GM19193 (cell line): ENCODE data around the gene OXTR.

Experiments
- POLR2A ChIP-seq: IDR thresholded peaks from 4 replicates; pipeline ENCODE4 v1.6.1; 2011; ENCODE audit not compliant: insufficient read depth, insufficient read length; ENCODE audit errors: extremely low read depth

The OXTR gene

DNA sequence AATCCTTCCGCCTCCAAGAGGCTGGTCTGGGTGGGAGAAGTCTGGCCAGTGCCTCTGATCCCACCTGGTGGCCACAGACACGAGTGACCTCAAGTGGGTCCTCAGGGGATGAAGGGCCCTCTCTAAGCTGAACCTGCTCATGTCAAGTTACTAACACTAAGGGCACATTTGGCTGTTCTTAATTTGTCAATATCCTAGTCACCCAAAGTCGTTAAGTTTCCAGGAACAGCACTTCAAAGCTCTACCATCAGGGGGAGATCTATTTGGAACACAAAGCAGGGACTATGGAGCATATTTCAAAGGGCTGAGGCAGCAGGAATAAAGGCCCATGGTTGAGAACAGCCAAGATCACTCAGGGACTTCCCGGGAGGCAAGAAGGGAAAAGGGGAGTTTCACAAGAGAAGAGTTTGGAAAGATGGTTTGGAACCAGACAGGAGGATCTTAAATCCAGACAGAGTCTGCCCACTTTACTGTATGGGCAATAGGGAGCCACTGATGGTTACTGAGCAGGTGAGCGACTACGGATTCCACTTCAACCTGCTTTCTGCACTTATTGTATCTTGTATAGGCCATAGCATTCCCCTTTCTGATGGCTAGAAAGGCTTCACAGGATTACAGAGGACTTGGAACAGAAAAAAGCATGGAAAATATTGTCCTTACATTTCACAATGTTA is 13.7 kb downstream of the OXTR start:
- no peak for TF ChIP-seq POLR2A

DNA sequence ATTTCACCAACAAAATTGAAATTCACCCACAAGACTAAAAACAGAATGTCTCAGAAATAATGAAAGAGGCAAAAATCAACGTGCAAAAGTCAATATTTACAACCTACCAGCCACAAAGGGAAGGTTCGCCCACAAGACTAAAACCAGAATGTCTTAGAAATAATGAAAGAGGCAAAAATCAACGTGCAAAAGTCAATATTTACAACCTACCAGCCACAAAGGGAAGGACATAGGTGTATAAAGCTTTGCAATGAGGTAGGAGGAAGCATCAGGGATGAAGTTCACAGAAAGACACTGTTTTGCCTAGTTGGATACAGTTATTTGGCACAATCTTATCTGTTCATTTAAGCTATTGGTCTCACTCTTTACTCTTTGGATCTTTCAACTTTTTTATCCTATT is 14.3 kb downstream of the OXTR start:
- TF ChIP-seq POLR2A, result no peak

DNA sequence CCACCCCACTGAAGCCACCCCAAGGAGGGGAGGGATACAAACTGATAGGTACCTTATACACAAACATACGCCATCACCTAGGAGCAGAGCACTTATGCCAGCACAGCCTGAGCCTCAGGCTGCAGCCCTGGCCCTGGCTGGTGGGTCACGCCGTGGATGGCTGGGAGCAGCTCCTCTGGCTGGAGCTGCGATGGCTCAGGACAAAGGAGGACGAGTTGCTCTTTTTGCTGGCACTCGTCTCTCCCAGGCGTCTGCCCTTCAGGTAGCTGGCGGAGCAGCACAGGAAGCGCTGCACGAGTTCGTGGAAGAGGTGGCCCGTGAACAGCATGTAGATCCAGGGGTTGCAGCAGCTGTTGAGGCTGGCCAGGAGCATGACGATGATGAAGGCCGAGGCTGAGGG is 16.6 kb downstream of the OXTR start:
- TF ChIP-seq POLR2A, result no peak

DNA sequence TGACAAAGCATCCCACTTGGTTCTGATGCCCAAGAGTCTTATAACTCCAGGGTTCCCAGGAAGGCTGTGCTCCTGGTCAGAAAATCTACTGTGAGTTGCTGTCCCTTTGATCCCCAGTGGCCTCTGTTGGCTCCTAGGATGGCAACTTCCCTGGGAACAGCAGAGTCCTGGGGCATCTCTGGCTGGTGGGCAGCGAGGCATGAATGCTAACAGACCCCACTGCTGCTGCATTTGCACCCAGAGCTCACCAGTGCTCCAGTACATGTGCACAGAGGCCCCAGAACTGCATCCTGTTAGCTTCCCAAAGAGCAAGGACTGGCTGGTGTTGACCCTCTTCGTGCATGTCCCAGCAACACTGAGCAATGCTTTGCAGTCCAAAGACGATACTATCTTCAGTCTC is 20.1 kb downstream of the OXTR start:
- TF ChIP-seq POLR2A, result no peak

DNA sequence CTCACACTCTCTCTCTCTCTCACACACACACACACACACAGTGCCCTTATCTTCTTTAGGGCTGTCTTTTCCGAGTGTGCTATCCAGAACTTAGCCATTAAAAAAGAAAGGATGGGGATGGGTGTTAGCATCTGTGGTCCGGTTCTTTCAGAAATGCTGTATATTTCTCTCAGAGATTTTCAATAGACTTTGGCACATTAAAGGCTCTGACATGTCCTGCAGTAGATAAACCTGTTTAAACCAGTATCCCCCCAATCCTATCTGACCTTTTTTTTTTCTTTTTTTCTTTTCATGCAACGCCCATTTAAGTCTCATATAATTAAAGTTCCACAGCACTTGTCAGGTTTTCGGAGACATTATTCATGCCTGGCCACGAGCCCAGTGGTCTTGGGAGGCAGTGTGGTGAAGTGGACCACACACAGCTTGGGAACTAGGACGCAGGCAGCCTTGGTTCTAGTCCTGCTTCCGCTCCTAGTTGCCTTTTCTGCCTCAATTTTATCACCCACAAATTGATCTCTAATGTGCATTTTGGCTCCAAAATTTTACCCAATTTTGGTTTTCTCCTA is 22.6 kb downstream of the OXTR start:
- no peak for TF ChIP-seq POLR2A

DNA sequence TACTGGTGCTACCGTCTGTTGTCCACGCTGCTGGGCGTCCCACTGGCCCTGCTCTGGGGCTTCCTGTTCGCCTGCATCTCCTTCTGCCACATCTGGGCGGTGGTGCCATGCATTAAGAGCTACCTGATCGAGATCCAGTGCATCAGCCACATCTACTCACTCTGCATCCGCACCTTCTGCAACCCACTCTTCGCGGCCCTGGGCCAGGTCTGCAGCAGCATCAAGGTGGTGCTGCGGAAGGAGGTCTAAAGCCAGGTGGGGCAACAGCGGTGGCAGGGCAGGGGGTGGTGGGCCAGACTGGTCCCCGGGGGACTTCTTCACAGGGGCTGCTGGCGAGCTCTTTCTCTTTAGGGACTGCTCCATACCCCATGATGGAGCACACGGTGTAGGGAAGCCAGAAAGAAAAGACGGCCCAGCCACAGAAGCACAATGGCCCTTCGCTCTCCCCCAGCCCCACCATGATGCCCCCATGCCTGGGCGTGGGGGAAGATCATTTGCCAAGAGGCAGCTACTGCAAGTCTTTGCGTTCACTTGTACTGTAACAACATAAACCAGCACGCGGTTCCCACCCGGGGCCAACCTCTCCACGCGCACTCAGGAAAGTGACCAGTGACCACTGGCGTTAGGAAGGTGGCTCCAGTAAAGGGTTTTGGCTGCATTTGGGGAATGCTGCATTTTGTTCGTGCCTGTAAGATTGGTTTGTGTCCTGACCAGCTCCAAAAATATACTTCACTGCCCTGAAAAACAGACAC is 23.6 kb downstream of the OXTR start:
- no peak for TF ChIP-seq POLR2A

DNA sequence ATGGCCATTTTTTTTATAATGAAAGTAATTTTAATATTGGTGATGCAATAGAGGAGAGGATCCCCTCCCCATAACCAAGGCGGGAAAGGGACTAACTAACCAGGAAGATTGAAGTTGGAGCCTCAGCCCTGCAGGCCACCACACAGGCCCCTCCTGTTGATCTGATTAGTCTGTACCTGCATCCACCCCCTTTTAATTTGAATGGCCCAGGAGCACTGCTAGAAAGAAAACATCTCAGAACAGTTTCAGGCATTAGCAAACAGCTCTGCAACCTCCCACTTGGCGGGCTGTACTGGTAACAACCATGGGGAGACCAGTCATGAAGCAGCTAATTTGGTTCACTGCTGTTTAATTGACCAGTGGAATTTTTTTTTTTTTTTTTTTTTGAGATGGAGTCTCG is 25.5 kb downstream of the OXTR start:
- no peak for TF ChIP-seq POLR2A

DNA sequence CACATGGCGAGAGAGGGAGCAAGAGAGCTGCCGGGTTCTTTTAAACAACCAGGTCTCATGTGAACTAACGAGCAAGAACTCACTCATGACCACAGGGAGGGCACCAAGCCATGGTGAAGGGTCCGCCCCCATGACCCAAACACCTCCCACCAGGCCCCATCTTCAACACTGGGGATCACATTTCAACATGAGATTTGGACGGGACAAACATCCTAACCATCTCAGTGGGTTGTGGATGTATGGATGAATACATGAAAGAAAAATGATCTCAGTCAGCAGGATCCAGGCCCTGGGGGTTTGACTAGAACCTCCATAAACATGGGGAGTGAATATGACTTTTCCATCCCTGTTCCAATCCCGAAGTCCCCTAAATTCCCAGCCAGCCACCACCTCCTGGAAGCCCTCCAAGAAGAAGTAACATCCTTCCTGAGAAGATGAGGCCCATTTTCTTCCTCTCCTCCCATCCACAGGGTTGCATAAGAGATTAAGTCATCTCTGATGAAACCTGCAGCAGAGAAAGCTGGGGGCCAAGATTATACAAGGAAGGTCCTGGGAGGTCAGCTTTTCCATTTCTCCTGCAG is 26.3 kb downstream of the OXTR start:
- no peak for TF ChIP-seq POLR2A

DNA sequence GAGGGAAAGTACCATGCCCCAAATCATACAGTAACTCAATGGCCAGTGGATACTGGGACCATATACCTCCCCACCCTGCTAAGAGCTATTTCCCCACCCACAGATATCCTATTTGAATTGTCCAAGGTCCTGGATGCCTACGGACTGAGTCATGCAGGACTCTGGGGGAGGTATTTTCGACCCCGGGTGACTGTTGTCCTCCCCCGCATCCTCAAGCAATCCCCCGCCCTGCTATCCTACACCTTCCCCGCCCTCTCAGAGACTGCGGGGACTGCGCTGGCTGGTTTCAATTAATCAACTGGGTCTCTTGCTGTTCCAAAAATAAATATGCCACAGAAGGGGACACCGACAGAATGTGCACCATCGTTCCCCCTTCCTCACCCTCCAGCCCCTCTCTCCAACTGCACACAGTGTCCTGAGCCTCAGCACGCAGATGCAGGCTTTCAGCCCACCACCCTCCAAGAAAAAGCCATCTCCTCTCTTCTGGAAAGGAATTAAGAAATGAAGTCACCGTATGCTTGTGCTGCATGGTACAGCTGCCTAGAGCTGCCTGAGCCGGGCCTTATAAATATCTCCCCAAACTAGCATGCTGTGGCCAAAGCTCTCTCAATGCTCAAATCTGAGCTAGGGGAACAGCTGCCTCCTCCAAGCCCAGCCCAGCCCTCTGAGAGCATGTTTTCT is 27.7 kb downstream of the OXTR start:
- no peak for TF ChIP-seq POLR2A

DNA sequence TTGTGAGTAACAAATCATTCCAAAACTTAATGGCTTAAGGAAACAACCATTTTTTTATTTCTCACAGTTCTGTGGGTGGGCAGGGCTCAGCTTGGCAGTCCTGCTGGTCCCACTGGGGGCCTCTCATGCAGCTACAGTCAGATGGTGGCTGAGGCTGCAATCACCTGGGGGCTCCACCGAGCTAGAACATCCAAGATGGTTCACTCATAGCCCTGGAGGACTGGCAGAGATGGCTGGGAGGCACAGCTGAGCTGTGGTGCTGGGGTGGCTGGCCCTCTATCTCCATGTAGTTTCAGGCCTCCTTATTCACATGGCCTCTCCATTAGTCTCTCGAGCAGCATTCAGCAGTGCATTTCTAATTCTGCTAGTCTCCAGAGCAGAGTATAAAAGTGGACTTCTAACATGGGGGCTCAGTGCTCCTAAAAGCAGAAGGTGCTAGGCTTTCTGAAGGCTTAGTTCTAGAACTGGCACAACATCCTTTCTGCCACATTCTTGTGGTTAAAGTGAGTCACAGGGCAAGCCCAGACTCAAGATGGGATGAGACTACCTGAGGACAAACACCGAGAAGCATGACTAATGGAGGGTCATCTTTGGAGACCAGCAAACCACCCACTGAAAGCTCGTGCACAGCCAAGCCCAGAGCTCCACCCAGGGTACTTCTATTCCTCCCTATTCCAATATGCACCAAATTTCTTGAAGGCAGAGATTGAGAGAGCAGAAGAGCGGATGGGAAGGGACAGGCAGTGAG is 29.5 kb downstream of the OXTR start:
- no peak for TF ChIP-seq POLR2A

DNA sequence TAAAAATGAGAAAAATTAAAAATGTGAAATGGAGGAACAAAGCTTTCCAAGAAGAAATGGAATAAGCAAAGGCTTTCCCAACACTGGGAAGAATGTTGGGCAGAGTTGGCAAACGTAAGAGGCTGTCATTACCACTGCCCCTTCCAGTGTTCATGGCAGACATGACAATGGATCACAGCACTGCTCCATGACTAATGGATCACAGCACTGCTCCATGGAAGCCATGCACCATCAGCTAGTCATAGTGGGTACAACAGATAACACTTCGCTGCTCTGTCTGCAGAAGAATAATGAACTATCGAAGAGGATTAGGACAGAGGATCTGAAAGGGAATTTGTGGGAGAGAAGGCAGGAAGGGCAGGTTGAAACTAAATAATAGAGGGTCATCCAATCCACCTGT is 30.8 kb downstream of the OXTR start:
- TF ChIP-seq POLR2A, result no peak

DNA sequence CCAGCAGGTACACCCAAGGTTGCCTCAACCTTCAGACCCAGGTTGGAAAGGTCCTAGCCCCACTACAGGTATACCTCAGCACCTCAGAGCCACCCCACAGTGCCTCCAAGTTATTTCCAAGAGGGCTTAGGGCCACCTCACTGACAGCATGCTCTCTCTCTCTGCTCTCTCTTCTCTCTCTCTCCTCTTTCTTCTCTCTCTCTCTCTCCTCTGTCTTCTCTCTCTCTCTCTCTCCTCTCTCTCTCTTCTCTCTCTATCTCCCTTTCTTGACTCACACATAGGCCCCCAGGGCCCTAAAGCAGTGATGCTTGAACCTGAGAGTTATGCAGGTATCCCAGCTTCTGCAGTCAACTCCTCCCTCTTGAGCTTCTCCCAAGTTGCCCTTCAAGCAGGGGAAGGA is 31.6 kb downstream of the OXTR start:
- TF ChIP-seq POLR2A, result no peak

DNA sequence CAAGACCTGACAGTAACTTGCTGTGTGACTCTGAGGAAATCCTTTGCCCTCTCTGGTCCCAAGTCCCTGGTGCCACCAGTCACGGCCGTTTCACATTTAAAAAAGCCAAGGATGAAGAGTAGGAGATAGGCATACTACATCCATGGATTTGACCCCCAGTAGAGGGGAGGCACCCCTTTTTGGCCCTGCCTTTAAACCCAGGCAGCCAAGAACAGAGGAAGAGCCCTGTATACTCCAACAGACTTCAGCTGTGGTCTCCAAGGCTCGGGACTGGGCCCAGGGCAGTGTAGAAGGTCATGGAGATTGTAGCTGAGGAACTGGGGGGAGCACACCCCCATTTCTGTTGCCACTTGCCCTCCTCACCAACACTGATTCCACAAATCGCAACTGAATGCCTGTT is 32.1 kb downstream of the OXTR start:
- no peak for TF ChIP-seq POLR2A

DNA sequence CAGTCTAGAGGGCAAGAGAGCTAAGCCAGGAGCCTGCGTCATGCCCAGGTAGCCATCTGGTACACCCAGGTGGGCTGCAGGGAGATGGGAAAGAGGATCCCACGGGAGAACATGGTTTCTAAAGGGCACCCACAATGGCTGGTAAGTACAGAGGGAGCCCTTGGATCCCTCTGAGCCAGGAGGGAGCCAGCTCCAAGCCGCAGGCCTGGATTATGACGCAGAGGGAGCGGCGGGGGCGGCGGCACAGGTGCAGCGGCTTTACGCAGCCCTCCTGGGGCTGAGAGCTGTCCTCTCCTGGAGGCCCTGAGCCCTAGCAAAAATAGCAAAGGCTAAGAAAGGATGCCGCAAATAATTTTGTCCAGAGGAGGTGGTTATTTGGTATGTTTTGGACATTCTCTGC is 33.0 kb downstream of the OXTR start:
- TF ChIP-seq POLR2A, result no peak

DNA sequence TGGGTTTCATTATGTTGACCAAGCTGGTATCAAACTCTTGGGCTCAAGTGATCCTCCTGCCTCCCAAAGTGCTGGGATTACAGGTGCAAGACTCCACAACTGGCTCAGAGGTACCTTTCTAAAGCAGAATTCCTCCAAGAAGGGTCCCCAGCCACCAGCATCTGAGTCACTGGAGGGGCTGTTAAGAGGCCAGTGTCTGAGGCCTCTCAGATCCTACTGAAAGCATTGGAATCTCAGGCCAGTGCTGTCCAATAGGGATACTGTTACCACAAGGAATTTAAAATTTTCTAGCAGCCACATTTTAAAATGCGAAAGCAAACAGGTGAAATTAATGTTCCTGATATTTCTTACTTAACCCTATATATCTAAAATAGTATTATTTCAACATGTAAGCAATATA is 34.5 kb downstream of the OXTR start:
- TF ChIP-seq POLR2A, result no peak
